GM20431 (cell line): ENCODE data around the gene MATN4.

ENCODE experiments used
- in situ Hi-C: fragments of 300-500 bp; cut with MseI, MboI; formaldehyde crosslinking; loops from one replicate; pipeline ENCODE4 v1.15.0; 2020; ENCODE audit warnings: low sequenced_read_pairs; ENCODE audit not compliant: unreplicated experiment

MATN4 gene

DNA sequence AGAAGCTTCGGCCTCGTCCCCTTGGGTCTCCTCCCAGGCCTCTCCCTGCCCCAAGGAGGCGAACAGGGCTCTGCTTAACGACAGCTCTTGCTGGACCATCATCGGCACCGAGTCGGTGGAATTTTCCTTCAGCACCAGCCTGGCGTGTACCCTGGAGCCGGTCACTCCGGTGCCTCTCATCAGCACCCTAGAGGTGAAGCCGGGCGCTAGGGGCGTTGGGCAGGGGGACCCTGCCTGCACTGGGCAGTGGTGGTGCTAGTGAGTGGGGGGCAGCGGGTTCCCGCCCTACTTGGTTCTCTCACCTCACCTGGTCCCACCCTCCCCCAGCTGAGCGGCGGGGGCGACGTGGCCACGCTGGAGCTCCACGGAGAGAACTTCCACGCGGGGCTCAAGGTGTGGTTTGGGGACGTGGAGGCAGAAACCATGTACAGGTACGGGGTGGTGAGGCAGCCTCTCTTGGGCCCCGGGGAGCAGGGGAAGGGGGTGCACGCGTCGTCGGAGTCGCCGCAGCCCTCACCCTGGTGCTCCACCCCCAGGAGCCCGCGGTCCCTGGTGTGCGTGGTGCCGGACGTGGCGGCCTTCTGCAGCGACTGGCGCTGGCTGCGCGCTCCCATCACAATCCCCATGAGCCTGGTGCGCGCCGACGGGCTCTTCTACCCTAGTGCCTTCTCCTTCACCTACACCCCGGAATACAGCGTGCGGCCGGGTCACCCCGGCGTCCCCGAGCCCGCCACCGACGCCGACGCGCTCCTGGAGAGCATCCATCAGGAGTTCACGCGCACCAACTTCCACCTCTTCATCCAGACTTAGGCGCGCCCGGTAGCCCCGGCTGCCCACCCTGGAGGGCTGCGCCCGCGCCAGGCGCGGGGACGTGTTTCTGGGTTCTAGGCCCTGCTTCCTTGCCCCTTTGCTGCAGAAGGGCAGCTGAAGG lies 8.3 kb upstream of the MATN4 start:
- in situ Hi-C loops = loop anchor here (25.0 kb wide), 1 partner anchor 446 kb away; no protein-coding TSS in a partner anchor

DNA sequence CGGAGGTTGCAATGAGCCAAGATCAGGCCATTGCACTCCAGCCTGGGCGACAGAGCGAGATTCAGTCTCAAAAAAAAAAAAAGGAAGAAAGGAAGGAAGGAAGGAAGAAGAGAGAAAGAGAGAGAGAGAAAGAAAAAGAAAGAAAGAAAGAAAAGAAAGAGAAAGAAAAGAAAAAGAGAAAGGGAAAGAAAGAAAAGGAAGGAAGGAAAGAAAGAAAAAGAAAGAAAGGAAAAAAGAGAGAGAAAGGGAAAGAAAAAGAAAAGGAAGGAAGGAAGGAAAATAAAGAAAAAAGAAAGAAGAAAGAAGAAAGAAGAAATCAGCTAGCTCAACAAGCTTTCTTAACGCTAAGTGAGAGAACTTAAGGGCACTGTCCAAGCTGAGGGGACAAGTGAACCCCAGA lies 7.6 kb upstream of the MATN4 start:
- in situ Hi-C loops = loop anchor here (25.0 kb wide), 1 partner anchor 447 kb away; no protein-coding TSS in a partner anchor

DNA sequence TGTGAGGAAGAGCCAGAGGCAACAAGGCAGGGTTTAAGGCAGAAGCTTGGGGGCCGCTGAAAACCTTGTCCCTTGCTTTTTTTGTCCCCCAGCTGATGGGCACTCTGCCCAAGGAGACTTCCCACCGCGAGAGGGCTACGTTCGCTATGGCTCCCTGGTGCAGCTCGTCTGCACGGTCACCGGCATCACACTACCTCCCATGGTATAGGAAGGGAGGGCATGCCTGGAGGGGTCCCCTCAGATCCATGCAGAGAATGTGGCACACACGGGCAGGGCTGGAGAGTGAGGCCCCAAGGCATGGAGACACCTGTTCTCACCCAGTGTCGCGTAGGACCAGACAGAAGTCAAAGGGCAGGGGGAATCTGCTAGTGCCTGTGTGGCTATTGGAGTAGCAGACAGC lies 5.8 kb upstream of the MATN4 start:
- in situ Hi-C loops = loop anchor here (25.0 kb wide), 1 partner anchor 448 kb away; no protein-coding TSS in a partner anchor

DNA sequence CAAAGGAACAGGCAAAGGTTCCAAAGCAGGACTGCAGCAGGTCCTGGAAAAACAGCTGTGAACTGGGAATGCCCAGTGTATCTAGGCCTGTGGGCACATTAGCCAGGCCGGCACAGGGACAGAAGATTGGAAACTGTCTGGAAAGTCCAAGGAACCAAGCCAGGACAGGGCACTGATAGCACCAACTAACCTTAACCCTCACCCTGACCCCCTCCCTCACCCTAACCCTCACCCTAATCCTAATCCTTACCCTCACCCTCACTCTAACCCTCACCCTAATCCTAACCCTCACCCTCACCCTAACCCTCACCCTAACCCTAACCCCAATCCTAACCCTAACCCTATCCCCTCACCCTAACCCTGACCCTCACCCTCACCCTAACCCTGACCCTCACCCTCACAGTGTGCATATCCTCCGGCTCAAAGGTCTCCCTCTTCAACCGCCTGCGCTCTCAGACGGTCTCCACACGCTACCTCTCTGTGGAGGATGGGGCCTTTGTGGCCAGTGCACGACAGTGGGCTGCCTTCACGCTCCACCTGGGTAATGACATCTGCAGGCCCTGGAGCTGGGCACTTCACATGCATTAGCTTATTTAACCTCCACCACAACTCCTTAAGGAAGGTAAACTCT lies 5.1 kb upstream of the MATN4 start:
- in situ Hi-C loops = loop anchor here (25.0 kb wide), 1 partner anchor 449 kb away; no protein-coding TSS in a partner anchor

DNA sequence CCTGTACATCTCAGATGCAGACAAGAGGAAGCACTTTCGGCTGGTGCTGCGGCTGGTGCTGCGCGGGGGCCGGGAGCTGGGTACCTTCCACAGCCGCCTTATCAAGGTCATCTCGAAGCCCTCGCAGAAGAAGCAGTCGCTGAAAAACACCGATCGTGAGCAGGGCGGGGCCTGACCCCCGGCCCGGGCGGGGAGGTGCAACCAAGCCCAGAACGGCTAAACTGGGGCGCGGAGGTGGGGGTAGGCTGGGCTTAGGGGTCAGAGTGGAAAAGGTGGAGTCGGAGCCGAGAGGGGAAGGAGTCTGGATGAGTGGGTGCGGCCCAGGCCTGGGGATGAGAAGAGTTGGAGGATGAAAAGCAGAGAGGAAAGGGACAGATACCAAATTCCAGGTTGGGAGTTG lies 4.1 kb upstream of the MATN4 start:
- in situ Hi-C loops = loop anchor here (25.0 kb wide), 1 partner anchor 450 kb away; no protein-coding TSS in a partner anchor

DNA sequence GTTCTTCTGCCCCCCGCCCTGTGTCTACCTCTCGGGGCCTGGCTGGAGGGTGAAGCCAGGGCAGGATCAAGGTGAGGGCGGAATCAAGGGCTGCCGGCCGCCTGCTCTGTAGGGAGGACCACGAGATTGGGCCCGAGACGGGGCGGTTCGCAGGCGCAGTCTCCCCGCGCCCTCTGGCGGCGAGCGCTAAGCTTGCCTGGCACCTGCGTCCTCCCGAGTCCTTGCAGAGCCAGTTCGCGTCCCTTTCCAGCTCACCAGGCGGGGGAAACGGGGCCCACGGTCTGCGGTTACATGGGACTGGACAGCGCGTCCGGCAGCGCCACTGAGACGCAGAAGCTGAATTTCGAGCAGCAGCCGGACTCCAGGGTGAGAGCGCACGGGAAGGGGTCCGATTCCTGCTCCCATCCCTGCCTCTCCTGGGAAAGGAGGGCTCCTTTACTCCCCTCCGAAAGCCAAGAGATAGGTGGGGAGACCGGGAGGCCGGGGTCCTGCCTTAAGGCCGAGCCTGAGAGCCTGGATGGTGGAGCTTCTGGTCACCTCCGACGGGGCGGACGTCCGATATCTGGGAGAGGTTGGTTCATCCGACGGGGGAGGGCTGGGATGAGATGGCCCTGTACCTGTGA lies 3.6 kb upstream of the MATN4 start:
- in situ Hi-C loops = loop anchor here (25.0 kb wide), 1 partner anchor 451 kb away; no protein-coding TSS in a partner anchor

DNA sequence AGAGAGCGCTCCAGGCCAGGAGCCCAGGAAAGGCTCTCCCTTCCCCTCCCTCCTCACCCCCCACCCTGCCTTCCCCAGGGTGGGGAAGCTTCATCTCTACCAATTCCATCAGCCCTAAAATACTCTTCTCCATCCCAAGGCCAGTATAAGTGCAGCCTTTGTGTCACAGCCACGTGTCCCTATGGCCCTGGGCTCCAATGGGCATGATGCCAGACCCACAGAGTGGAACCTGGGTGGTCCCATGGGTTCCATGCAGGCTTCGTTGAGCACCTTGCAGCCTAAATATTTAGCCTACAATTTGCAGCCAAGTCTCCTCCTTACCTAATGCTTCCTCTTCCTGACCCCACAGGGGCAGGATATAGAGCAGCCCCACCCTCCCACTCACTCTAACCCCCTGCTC lies 976 bp upstream of the MATN4 start:
- in situ Hi-C loops = loop anchor here (25.0 kb wide), 1 partner anchor 453 kb away; no protein-coding TSS in a partner anchor

DNA sequence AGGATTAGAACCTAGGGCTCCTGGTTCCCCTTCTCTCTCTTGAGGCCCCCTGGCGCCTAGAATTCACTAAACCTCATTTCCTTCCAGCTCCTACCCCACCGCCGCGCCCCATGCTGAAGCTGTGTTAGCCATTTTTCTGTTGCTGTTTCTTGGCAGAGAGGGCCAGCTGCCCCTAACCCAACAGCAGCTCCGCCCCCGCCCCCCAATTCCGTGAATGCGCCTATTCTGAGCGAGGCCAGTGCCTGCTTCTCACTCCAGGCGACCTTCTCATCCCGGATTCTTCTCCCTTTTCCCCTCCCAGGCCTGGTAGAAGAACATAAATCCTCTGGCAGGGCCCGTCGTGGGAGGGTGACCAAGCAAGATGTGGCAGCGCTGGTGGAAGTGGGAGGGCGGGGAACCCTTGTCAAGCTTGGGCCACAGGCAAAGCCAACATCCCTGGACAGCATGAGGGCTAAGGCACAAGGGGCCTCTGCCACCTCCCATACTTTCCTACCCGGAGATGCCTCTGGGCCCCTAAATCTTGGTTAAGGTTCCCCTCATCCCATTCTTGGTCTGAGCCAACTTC lies 941 bp downstream of the MATN4 start:
- in situ Hi-C loops = loop anchor here (25.0 kb wide), 1 partner anchor 455 kb away; no protein-coding TSS in a partner anchor

DNA sequence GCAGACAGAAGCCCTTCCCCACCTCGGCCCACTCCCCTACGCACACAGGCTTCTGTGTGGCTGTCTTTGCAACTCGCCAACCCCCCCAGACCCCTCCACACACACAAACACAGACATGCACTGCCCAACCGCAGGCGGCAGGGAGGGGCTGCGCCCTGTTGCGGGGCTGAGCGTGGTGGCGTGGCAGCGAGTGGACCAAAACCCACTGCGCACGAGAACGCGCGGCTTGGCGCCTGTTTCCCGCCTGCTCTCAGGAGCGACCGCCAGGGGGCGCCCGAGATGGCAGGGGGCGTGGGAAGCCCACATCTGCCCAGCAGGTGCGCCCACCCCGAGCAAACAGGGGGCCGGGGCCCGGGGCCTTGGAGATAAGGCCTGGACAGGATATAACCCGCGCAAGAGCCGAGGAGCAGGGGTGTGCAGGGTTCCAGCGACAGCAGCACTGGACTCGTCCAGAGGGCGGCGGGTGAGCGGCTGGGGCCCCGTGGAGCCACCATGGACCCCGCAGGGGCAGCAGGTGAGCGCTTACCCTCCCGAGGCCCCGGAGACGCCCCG lies 1.6 kb downstream of the MATN4 start, which contains the start of gene RBPJL:
Gene RBPJL (plus strand): TSS at position 410 of the 552 bp plus-strand sequence. CDS start 83 bp downstream, at position 493.
- in situ Hi-C loops = loop anchor here (25.0 kb wide), 1 partner anchor 456 kb away; no protein-coding TSS in a partner anchor

DNA sequence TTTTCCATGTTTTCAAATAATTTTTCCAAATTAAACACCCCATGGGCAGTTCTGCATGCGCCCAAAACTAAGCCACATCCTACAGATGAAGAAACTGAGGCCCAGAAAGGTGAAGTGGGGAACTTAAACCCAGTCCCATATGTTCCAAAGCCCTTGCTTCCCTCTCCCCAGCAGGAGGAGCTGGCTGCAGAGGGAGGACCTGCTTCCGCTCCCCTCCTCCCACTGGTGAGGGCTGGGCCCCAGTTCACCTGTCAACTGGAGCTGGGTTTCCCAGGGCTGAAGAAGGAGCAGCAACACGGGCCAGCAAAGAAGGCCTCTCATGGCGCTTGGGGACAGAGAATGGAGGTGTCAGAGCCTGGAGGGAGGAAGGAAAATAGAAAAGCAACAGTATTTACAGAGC lies 2.8 kb downstream of the MATN4 start:
- in situ Hi-C loops = loop anchor here (25.0 kb wide), 1 partner anchor 457 kb away; no protein-coding TSS in a partner anchor

DNA sequence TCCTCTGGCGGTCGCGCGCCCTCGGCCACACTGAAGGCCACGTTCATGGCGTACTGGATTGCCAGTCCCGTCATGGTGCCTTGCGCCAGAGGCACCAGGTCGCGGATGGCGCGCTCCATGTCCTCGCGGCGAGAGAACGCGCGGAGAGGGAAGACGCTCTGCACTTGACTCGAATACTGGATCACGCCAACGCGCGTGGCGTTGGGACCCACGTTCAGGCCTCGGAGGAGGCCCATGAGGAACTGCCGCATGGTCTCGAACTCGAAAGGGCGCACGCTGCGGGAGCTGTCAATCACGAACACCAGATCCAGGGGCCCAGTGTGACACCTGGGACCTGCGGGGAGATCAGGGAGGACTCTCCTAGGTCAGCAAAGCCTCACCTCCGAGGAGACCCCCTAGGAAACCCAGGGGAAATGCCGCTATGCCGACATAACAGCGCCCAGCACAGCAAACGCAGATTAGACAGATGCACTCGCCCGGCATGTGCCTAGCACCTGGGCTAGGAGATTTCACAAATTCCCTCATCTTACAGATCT lies 3.6 kb downstream of the MATN4 start:
- in situ Hi-C loops = loop anchor here (25.0 kb wide), 1 partner anchor 458 kb away; no protein-coding TSS in a partner anchor

DNA sequence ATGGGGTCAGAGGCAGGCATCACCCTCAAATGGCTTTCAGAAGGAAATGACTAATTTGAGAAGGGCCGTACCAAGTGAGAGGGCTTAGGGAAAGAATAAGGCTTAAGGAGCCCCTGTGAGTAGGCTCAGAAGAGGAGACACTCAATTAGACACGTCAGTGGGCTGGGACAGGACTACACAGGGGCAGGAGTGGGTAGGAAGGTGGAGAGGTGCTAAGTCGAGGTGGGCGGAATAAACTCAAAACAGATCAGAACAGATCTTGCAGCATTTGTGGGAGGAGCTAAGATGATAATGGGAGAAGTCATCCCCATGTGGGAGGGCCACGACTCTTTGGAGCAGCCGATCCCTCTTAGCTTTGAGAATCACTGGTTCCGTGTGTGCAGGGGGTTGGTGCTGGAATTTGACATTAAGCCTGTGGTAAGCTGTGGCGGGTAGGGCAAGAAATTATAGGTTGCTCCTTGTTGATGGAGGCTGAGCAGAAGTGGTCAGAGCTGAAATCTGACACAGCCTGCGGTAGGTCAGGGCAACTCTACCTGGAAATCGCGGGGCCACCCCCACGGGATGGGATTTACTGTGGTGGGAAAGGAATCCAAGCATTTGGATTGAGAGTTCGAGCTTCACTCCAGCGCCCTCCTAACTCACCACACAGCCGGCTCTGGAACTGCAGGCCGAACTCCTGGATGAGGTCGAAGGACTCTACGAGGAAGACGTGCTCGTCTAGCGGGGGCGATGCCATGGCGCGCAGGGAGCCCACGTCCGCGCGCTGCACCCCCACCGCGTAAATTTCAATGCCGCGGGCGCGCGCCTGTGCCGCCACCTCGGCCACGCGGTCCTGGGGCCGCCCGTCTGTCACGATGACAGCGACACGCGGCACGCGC lies 4.3 kb downstream of the MATN4 start:
- in situ Hi-C loops = loop anchor here (25.0 kb wide), 1 partner anchor 458 kb away; no protein-coding TSS in a partner anchor

DNA sequence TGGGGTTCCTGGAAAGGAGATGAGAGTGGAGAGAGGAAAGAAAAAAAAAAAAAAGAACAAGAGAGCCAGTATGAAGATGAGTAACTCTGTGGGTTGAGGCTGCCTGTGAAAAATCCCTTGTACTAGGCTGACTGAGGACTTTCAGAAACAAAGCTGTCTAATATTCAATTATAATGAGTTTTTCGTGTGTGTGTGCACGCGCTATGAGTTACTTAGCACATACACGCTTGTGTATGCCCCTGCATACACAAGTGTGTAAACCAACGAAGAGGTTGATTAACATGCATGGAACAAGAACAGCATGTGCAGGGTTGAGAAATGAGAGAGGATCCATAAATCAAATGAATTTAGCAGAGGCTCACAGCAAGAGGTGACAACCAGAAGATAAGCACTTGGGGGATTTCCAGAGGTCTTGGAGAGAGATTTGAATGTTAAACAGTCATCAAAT lies 6.3 kb downstream of the MATN4 start:
- in situ Hi-C loops = loop anchor here (25.0 kb wide), 1 partner anchor 460 kb away; no protein-coding TSS in a partner anchor

DNA sequence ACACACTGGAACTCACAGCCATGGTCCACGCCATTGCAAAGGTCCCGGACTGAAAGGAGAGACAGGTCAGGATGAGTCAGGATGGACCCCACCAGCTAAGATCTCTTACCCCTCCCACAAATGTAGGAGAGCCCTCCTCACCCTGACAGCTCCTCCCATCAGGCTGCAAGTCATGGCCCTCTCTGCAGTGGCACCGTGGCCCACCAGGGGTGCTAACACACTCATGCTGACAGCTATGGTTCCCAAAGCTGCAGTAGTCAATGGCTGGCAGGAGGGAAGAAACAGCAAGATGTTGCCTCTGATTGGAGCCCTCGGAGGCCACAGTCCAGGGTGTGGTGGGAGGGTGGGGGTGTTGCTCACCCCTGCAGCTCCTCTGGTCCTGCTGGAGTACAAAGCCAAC lies 7.1 kb downstream of the MATN4 start:
- in situ Hi-C loops = loop anchor here (25.0 kb wide), 1 partner anchor 461 kb away; no protein-coding TSS in a partner anchor

DNA sequence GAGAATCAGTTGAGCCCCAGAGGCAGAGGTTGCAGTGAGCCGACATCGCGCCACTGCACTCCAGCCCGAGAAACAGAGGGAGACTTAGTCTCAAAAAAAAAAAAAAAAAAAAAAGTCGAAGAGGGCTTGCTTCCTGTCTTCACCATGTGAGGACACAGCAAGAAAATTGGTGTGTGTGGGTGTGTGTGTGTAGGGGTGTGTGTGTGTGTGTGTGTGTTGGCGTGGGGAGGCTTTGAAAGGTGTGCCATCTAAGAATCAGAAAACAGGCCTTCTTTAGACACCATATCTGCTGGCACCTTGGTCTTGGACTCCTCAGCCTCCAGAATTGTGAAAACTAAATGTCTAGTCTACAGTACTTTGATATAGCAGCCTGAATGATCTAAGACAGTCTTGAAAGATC lies 8.3 kb downstream of the MATN4 start:
- in situ Hi-C loops = loop anchor here (25.0 kb wide), 2 partner anchors 187 to 463 kb away; partner anchors contain the start of genes KCNS1, WFDC12 and WFDC5

DNA sequence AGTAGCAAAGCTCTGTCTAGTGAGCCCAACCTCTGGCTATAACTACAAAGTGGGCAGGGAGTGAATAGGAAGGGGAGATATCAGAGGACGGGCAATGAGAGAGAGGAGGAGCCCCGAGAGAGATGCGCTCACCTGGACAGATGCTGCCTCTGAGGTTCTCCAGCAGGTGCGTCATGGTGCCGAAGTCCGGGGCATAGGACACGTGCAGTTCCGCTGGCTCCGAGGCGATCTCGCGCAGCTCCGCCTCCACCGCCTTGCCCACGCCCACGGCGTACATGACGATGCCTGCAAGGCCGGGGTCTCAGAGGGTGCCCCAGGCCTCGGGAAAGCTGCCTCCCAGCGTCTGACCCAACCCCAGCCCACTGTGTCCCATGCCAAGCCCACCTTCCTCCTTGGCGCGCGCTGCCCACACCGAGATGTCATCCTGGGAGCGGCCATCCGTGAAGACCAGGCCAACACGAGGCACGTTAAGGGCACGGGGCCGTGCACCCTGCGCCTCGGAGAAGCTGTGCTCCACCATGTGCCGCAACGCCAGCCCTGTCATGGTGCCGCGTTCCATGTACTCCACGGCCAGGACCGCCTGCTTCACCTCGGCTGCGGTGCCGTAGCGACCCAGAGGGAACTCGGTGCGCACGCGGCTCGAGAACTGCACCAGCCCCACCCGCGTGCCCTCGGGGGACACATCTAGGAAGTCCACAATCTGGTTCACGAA lies 10.2 kb downstream of the MATN4 start:
- in situ Hi-C loops = loop anchor here (25.0 kb wide), 1 partner anchor 186 kb away; the partner anchor contains the start of genes KCNS1, WFDC12 and WFDC5

DNA sequence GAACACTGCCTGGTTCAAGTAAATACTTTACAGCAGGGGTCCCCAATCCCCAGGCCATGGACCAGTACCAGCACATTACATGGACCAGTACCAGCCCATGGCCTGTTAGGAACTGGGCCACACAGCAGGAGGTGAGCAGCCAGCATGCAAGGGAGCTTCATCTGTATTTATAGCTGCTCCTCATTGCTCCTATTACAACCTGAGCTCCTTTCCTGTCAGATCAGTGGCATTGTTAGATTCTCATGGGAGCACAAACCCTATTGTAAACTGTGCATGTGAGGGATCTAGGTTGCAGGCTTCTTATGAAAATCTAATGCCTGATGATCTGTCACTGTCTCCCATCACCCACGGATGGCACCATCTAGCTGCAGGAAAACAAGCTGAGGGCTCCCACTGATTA lies 13.4 kb downstream of the MATN4 start:
- in situ Hi-C loops = loop anchor here (25.0 kb wide), 1 partner anchor 182 kb away; the partner anchor contains the start of genes KCNS1, WFDC12 and WFDC5
